IPS-NIHi7 (cell line): ENCODE results near the gene ETV3L.
"Not testable (repeated sequence)": the region's sequence is repeated elsewhere in the genome, so short reads cannot be mapped to it uniquely, and the experiment has no call there.

ENCODE experiments used
- DNase-seq: peaks from one replicate; pipeline ENCODE4 v3.0.0; 2012; ENCODE audit warnings: mixed read lengths; ENCODE audit errors: extremely low spot score

Gene ETV3L

GRCh38 chr1:157077394-157077793 is 22.2 kb downstream of the ETV3L start:
- no peak for DNase-seq

- peak; percentile 72 for DNase-seq
These were observed 25.5 kb downstream of the ETV3L start for GRCh38 chr1:157073944-157074685.

GRCh38 chr1:157069601-157070000 is 30.0 kb downstream of the ETV3L start:
- no peak for DNase-seq

GRCh38 chr1:157059241-157059640 is 40.4 kb downstream of the ETV3L start:
- DNase-seq: not testable (repeated sequence)

GRCh38 chr1:157056269-157056668 is 43.3 kb downstream of the ETV3L start:
- DNase-seq: no peak

- DNase-seq: not testable (repeated sequence)
These were observed 43.9 kb downstream of the ETV3L start for GRCh38 chr1:157055729-157056128.

GRCh38 chr1:157050836-157051235 is 48.8 kb downstream of the ETV3L start:
- no peak for DNase-seq

GRCh38 chr1:157047062-157047410 is 52.6 kb downstream of the ETV3L start:
- DNase-seq: no peak

GRCh38 chr1:157045250-157046218 is 54.1 kb downstream of the ETV3L start, which contains the start of gene ARHGEF11:
Gene ARHGEF11, minus strand, starts transcription at chr1:157045742. Its CDS starts 1,412 bp downstream, at chr1:157044330.
- peak; percentile 89 for DNase-seq

GRCh38 chr1:157044326-157044725 is 55.3 kb downstream of the ETV3L start:
- no peak for DNase-seq

- no peak for DNase-seq
These were observed 55.9 kb downstream of the ETV3L start for GRCh38 chr1:157043685-157044084.

- DNase-seq: no peak
These were observed 56.8 kb downstream of the ETV3L start for GRCh38 chr1:157042846-157043245.
